Measurements from ENCODE around the gene SH2D7.
A peak's percentile ranks its signal among the peaks of the same experiment; 100 is the strongest.

Gene SH2D7

DNA sequence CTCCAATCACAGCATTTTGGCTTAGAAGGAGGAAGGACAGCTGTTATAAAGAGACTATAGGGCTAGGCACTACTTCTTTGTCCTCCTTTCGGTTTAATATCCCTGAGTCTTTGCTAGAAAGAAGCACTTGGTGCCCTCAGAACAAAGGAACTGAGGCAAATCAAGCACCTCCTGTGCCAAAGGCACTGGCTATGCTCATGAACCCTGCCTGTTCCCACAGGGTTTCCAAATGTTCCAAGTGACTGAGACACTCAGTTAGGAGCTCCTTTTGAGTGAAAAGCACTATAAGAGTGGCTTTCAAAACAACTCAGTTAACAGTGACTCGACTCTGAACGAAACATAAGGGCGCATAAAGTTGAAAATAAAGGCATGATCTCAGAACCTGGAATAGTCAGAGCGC, 39.8 kb upstream of the SH2D7 start:
- no peak for DNase-seq (ENCODE audit: low read depth, low spot score)
- no peak overlapping the region for H3K4me3 ChIP-seq (ENCODE audit: low read depth, low read length)
- ChIA-PET POLR2A (interaction anchor here (1.1 kb wide), 1 partner anchor 11 kb away, joined by 3 read pairs; no protein-coding TSS in a partner anchor), CTCF (interaction anchor here (0.9 to 8.2 kb wide), 5 partner anchors 10 to 85 kb away, joined by 3 to 53 read pairs (median 9); no protein-coding TSS in a partner anchor)
- no peak for TF ChIP-seq CTCF (IDR thresholded peaks at IDR 0.05; ENCODE audit: insufficient read depth, low read length, missing control alignments)

DNA sequence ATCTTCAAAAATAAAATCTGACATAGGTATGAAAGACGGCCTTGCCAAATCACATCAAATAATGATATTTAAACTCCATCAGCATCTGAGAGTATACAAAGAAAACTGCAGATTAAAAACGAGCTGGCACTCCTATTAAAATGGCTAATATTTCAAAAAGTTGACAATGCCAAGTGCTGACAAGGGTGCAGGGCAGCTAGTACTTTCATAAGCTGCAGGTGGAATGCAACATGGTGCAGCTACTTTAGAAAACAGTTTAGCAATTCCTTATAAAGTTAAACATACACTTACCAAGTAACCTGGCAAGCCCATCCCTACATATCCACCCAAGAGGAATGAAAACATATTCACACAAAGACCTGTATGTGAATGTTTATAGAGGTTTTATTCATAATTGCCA, 37.8 kb upstream of the SH2D7 start:
- ChIA-PET CTCF (interaction anchor here (1.4 to 8.2 kb wide), 2 partner anchors 54 to 95 kb away, joined by 5 to 53 read pairs; no protein-coding TSS in a partner anchor), POLR2A (no interaction called here)
- TF ChIP-seq CTCF (IDR thresholded peaks at IDR 0.05; ENCODE audit: insufficient read depth, low read length, missing control alignments), result no peak
- no peak overlapping the region for H3K4me3 ChIP-seq (ENCODE audit: low read depth, low read length)
- DNase-seq (ENCODE audit: low read depth, low spot score), result no peak

DNA sequence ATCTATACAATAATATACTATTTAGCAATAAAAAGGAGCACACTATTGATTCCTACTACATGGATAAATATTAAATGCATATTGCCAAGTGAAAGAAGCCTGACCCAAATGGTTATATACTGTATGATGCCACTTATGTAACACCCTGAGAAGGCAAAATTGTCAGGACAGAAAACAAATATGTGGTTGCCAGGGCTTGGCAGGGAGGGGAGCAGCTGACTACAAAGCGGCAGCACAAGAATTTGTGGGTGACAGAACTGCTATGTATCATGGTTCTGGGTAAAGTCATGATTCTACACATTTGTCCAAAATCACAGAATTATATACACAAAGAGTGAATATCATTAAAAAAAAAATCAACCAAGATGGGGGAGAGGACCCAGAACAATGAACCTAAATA, 37.4 kb upstream of the SH2D7 start:
- ChIA-PET POLR2A (no interaction called here), CTCF (interaction anchor here (1.4 to 8.2 kb wide), 2 partner anchors 54 to 96 kb away, joined by 5 to 53 read pairs; no protein-coding TSS in a partner anchor)

DNA sequence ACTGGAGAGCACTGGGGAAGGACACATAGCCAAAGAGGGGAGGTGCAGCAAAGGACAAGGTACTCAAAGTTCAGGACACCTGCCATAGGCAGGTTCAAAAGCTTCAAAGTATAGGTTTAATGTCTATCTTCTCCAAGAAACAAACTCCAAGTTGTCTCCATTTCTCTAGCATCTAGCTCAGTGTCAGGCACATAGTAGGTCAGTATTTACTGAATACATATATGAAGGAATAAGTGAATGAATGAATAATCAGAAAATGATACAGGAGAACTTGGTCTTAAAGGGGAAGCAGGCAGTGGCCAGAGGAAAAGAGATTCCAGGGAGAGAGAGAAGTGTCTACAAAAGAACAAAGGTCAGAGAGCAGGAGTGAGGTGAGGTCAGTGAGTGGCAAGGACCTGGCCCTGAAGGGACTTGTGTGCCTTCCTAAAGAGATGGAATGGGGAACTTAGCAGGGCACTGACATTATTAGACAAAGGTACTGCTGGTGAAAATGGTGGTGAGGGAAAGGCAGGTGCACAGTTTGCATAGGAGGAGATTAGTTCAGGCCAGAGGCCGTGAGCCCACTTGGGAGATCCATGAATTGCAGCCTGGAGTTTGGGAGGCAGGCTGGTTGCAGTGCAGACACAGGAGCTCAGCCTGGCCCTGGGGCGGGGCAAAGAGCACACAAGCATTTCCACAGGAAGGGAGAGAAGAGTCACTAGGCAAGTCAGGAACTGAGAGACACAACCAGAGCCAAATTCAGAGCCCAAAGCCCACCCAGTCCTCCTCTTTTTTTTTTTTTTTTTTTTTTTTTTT, 36.2 kb upstream of the SH2D7 start:
- CTCF ChIA-PET, result interaction anchor here (1.3 to 2.0 kb wide), 2 partner anchors 12 to 52 kb away, joined by 3 to 5 read pairs; no protein-coding TSS in a partner anchor
- POLR2A ChIA-PET, result interaction anchor here (0.9 kb wide), 1 partner anchor 14 kb away, joined by 3 read pairs; no protein-coding TSS in a partner anchor
- TF ChIP-seq CTCF (IDR thresholded peaks at IDR 0.05; ENCODE audit: insufficient read depth, low read length, missing control alignments), result no peak
- no peak for DNase-seq (ENCODE audit: low read depth, low spot score)
- H3K4me3 ChIP-seq (ENCODE audit: low read depth, low read length), result no peak overlapping the region

More for the DNA sequence above, 37.4 kb upstream of the SH2D7 start:
- H3K4me3 ChIP-seq (ENCODE audit: low read depth, low read length), result no peak overlapping the region
- no peak for DNase-seq (ENCODE audit: low read depth, low spot score)
- no peak for TF ChIP-seq CTCF (IDR thresholded peaks at IDR 0.05; ENCODE audit: insufficient read depth, low read length, missing control alignments)

DNA sequence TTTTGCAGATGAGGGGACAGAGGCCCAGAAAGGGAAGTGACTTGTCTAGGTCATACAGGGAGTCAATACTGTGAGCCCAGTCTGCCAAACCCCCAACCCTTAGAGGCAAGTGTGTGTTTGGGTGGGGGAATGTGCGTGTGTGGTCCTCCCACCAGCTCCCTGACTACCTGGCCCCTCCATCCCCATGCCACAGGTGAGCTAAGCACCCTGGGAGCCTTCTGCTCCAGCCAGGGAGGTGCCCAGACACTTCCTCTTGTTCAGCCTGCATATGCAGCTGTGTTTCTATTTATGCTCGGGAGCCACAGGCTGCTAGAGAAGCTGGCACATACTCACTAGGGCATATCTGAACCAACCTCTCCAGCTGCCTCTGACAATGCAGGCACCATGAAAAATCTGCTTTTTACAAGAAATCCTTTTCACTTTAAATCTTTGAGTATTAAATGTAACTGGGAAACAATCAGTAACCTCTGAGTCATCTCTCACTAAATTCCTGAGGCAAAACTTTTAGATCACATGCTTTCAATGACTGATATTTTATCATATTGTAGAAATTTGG, 35.6 kb upstream of the SH2D7 start:
- ChIA-PET POLR2A (interaction anchor here (0.9 kb wide), 1 partner anchor 14 kb away, joined by 3 read pairs; no protein-coding TSS in a partner anchor), CTCF (interaction anchor here (1.3 to 2.0 kb wide), 2 partner anchors 12 to 52 kb away, joined by 3 to 5 read pairs; no protein-coding TSS in a partner anchor)
- peak overlapping the region; percentile 1; the same call in 1 of the 2 replicates for H3K4me3 ChIP-seq (ENCODE audit: low read depth, low read length)
- TF ChIP-seq CTCF (IDR thresholded peaks at IDR 0.05; ENCODE audit: insufficient read depth, low read length, missing control alignments), result no peak
- DNase-seq (ENCODE audit: low read depth, low spot score), result no peak

DNA sequence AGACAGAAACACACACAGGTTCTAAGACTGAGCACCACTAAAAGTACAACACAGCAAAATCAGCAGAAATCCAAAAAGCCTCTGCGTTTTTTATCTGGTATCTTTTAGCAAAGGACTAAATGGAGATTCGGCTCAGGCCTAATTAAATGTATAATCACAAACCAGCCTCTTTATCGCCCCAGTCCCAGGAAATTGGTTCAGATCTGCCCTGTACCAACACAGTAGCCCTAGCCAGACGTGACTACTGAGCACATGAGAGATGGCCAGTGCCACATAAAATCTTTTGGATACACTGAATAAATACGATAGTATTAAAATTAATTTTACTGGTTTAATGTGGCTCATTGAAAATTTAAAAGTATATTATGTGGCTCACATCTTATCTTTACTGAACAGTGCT, 34.6 kb upstream of the SH2D7 start:
- CTCF ChIA-PET, result interaction anchor here (1.3 kb wide), 2 partner anchors 8 to 11 kb away, joined by 3 read pairs; no protein-coding TSS in a partner anchor
- no peak overlapping the region for H3K4me3 ChIP-seq (ENCODE audit: low read depth, low read length)
- POLR2A ChIA-PET, result no interaction called here
- DNase-seq (ENCODE audit: low read depth, low spot score), result no peak
- no peak for TF ChIP-seq CTCF (IDR thresholded peaks at IDR 0.05; ENCODE audit: insufficient read depth, low read length, missing control alignments)

Data from AG04449 (cell line).